ENCODE results near the gene CFAP99.
"Not testable (repeated sequence)": the region's sequence is repeated elsewhere in the genome, so short reads cannot be mapped to it uniquely, and the experiment has no call there.

- TF ChIP-seq POLR2A (IDR thresholded peaks at IDR 0.05); CTCF (IDR thresholded peaks at IDR 0.05 in 4 of 5, conservative IDR thresholded peaks at IDR 0.05 in 1 of 5): not testable (repeated sequence)
These were observed 36.0 kb upstream of the CFAP99 start for GRCh38 chr4:2382769-2383202.
